ENCODE data around the gene TTLL10.
A peak's percentile ranks its signal among the peaks of the same experiment; 100 is the strongest.

The TTLL10 gene

DNA sequence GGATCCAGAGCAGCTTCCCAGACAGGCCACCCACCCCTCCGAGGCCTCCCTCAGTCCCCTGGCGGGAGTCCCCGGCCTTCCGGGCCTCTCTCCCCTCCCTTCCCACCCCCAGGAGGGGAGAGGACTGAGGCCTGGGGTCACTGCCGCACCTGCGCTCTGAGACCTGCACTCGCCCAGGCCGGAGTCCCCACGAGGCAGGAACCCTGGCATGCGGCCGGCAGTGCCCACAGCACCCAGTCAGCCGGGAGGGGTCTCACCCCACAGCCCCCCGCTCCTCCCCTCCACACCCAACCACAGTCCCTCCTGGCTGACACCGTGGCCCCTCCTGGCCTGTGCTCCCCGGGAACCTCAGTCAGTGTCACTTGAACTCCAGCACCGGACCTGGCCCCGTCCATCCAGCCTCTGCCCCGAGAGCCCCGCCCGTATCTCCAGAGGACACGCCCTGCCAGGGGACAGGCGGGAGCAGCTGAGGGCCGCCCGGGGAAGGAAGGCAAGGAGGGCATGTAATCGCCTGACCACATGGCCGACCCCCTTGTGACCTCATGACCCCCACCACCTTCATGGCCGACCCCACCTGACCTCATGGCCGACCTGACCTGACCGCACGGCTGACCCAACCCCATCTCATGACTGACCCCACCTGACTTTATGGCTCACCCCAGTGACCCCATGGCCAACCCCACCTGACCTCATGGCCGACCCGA, 28.7 kb upstream of the TTLL10 start:
- TF ChIP-seq GABPA (IDR thresholded peaks at IDR 0.05; ENCODE audit: low read depth): no peak
- TF ChIP-seq, protein P1, sequence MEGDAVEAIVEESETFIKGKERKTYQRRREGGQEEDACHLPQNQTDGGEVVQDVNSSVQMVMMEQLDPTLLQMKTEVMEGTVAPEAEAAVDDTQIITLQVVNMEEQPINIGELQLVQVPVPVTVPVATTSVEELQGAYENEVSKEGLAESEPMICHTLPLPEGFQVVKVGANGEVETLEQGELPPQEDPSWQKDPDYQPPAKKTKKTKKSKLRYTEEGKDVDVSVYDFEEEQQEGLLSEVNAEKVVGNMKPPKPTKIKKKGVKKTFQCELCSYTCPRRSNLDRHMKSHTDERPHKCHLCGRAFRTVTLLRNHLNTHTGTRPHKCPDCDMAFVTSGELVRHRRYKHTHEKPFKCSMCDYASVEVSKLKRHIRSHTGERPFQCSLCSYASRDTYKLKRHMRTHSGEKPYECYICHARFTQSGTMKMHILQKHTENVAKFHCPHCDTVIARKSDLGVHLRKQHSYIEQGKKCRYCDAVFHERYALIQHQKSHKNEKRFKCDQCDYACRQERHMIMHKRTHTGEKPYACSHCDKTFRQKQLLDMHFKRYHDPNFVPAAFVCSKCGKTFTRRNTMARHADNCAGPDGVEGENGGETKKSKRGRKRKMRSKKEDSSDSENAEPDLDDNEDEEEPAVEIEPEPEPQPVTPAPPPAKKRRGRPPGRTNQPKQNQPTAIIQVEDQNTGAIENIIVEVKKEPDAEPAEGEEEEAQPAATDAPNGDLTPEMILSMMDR (IDR thresholded peaks at IDR 0.05; ENCODE audit: insufficient read depth, low read length): no peak
- no peak for TF ChIP-seq POLR2AphosphoS5 (IDR thresholded peaks at IDR 0.05; ENCODE audit: low read depth)
- TF ChIP-seq, protein P2, sequence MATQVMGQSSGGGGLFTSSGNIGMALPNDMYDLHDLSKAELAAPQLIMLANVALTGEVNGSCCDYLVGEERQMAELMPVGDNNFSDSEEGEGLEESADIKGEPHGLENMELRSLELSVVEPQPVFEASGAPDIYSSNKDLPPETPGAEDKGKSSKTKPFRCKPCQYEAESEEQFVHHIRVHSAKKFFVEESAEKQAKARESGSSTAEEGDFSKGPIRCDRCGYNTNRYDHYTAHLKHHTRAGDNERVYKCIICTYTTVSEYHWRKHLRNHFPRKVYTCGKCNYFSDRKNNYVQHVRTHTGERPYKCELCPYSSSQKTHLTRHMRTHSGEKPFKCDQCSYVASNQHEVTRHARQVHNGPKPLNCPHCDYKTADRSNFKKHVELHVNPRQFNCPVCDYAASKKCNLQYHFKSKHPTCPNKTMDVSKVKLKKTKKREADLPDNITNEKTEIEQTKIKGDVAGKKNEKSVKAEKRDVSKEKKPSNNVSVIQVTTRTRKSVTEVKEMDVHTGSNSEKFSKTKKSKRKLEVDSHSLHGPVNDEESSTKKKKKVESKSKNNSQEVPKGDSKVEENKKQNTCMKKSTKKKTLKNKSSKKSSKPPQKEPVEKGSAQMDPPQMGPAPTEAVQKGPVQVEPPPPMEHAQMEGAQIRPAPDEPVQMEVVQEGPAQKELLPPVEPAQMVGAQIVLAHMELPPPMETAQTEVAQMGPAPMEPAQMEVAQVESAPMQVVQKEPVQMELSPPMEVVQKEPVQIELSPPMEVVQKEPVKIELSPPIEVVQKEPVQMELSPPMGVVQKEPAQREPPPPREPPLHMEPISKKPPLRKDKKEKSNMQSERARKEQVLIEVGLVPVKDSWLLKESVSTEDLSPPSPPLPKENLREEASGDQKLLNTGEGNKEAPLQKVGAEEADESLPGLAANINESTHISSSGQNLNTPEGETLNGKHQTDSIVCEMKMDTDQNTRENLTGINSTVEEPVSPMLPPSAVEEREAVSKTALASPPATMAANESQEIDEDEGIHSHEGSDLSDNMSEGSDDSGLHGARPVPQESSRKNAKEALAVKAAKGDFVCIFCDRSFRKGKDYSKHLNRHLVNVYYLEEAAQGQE (IDR thresholded peaks at IDR 0.05; ENCODE audit: insufficient replicate concordance, low read depth): no peak
- no peak for TF ChIP-seq SPI1 (IDR thresholded peaks at IDR 0.05; ENCODE audit: borderline replicate concordance, low read depth)
- H3K4me3 ChIP-seq (replicated peaks; ENCODE audit: insufficient read depth, low read length): no peak overlapping the region
- no peak for DNase-seq (ENCODE audit: low read depth in 1 of 2, low spot score in 1 of 2)
- no peaks in the 10 kb centered on the region for H3K27me3 ChIP-seq (ENCODE audit: insufficient read depth, poor library complexity, severe bottlenecking)
- peak overlapping the region; percentile 94 for H3K27ac ChIP-seq (replicated peaks)

DNA sequence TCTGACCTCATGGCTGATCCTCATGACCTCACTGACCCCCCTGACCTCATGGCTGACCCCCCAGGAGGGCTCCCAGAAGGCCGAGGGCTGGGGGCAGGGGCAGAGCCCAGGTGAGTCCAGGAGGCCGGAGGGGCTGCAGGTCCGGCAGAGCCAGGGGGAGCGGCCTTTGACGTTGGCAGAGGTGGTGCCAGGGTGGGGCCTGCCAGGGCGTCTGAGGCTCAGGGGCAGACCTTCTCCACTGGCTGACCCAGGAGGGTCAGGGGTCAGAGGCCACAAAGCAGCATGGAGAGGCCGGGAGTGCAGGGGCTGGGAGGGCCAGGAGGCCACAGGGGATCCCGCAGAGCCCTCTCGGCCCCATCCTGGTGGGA, 28.1 kb upstream of the TTLL10 start:
- Histone ChIP-seq H3K27ac (replicated peaks) (no peak overlapping the region), H3K4me3 (replicated peaks; ENCODE audit: insufficient read depth, low read length) (no peak overlapping the region), H3K27me3 (ENCODE audit: insufficient read depth, poor library complexity, severe bottlenecking) (no peaks in the 10 kb centered on the region)
- DNase-seq (ENCODE audit: low read depth in 1 of 2, low spot score in 1 of 2): no peak
- no peak for TF ChIP-seq SPI1 (IDR thresholded peaks at IDR 0.05; ENCODE audit: borderline replicate concordance, low read depth)
- TF ChIP-seq, protein P1 (IDR thresholded peaks at IDR 0.05; ENCODE audit: insufficient read depth, low read length): no peak
- TF ChIP-seq, protein P2 (IDR thresholded peaks at IDR 0.05; ENCODE audit: insufficient replicate concordance, low read depth): no peak
- no peak for TF ChIP-seq GABPA (IDR thresholded peaks at IDR 0.05; ENCODE audit: low read depth)
- TF ChIP-seq POLR2AphosphoS5 (IDR thresholded peaks at IDR 0.05; ENCODE audit: low read depth): no peak

DNA sequence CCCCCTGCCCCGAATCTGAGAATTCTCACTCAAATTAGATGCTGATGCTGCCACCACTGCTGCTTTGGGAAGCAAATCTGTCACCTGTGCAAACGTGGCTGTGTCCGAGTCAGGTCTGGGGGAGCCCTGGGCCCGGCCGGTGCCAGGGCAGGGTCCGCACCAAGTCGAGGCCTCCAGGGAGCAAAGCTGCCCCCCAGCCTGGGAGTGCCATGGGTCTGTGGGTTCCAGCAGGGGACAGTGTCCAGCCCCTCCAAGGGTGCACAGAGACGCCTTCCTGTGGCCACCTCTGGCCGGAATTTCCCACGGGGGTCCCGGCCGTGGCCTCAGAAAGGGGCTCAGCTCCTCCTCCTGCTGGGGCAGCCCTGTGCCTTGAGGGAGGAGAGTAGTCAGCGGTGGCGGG, 27.7 kb upstream of the TTLL10 start:
- no peaks in the 10 kb centered on the region for H3K27me3 ChIP-seq (ENCODE audit: insufficient read depth, poor library complexity, severe bottlenecking)
- H3K27ac ChIP-seq (replicated peaks): no peak overlapping the region
- no peak overlapping the region for H3K4me3 ChIP-seq (replicated peaks; ENCODE audit: insufficient read depth, low read length)
- TF ChIP-seq, protein P1 (IDR thresholded peaks at IDR 0.05; ENCODE audit: insufficient read depth, low read length): no peak
- TF ChIP-seq SPI1 (IDR thresholded peaks at IDR 0.05; ENCODE audit: borderline replicate concordance, low read depth) (no peak), POLR2AphosphoS5 (IDR thresholded peaks at IDR 0.05; ENCODE audit: low read depth) (no peak), GABPA (IDR thresholded peaks at IDR 0.05; ENCODE audit: low read depth) (no peak)
- TF ChIP-seq, protein P2 (IDR thresholded peaks at IDR 0.05; ENCODE audit: insufficient replicate concordance, low read depth): no peak
- DNase-seq (ENCODE audit: low read depth in 1 of 2, low spot score in 1 of 2): no peak

Data from HL-60 (cell line).